GM23248 (cell line): ENCODE data around the gene HEATR5A.

Experiments
- EZH2 ChIP-seq: fragments of 200-600 bp; sonication (generic); IDR thresholded peaks from 2 replicates; pipeline ENCODE4 v1.6.1; 2018; ENCODE audit warnings: antibody characterized with exemption, mild to moderate bottlenecking; ENCODE audit not compliant: insufficient read depth, poor library complexity, severe bottlenecking
- EZH2phosphoT487 ChIP-seq: fragments of 200-600 bp; sonication (generic); IDR thresholded peaks from 2 replicates; pipeline ENCODE4 v1.6.1; 2018; ENCODE audit warnings: antibody characterized with exemption, moderate library complexity, mild to moderate bottlenecking, low read depth; ENCODE audit not compliant: insufficient read depth

DNA sequence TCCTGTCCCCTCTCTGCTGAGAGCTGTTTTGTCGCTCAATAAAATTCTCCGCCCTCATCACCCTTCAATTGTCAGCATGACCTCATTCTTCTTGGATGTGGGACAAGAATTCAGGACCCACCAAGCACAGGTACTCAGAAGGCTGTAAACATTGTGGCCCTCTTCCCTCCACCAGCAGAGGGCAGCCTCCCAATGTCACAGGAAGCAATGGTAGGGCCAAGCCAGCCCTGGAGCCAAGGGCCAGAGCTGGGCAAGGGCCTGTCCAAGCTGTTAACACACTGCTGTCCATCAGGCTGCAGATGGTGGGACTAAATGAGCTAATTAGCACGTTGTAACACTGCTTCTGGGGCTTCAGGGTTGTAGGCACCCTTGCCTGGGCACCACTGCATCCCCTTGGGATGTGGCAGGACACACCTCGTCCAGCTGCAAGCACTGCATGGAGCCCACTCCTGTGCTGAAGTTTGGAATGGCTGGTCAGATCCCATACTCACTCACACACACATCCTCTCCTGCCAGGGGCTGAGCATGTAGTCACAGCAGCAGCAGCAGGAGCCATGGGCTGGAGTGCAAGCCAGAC lies 150.1 kb downstream of the HEATR5A start:
- no peak for TF ChIP-seq EZH2
- TF ChIP-seq EZH2phosphoT487, result no peak
